T-helper 9 cell (primary cell): Measurements from ENCODE around the gene DNMT3B.

ENCODE experiments used
- DNase-seq: peaks from one replicate; pipeline ENCODE4 v3.0.0-alpha.2; 2020

The DNMT3B gene

GRCh38 chr20:32828029-32828680 is 66.0 kb downstream of the DNMT3B start:
- no peak for DNase-seq

- DNase-seq: no peak
Observed at GRCh38 chr20:32829311-32830005, 67.3 kb downstream of the DNMT3B start.

- no peak for DNase-seq
Observed at GRCh38 chr20:32830437-32830836, 68.3 kb downstream of the DNMT3B start.

GRCh38 chr20:32831982-32832381 is 69.8 kb downstream of the DNMT3B start:
- DNase-seq: no peak

- peak; percentile 11 for DNase-seq
Observed at GRCh38 chr20:32832664-32833063, 70.5 kb downstream of the DNMT3B start.

- no peak for DNase-seq
Observed at GRCh38 chr20:32834972-32835371, 72.8 kb downstream of the DNMT3B start.

- DNase-seq: no peak
Observed at GRCh38 chr20:32837157-32837556, 75.0 kb downstream of the DNMT3B start.

- no peak for DNase-seq
Observed at GRCh38 chr20:32839227-32839981, 77.2 kb downstream of the DNMT3B start.

GRCh38 chr20:32839982-32840285 is 77.7 kb downstream of the DNMT3B start:
- no peak for DNase-seq

- no peak for DNase-seq
Observed at GRCh38 chr20:32841174-32841573, 79.0 kb downstream of the DNMT3B start.

GRCh38 chr20:32841632-32842031 is 79.4 kb downstream of the DNMT3B start:
- DNase-seq: no peak

GRCh38 chr20:32842688-32843524 is 80.7 kb downstream of the DNMT3B start:
- DNase-seq: no peak

GRCh38 chr20:32845786-32846185 is 83.6 kb downstream of the DNMT3B start:
- no peak for DNase-seq

GRCh38 chr20:32846852-32847251 is 84.7 kb downstream of the DNMT3B start:
- DNase-seq: no peak

- no peak for DNase-seq
Observed at GRCh38 chr20:32847964-32848363, 85.8 kb downstream of the DNMT3B start.

- DNase-seq: no peak
Observed at GRCh38 chr20:32848846-32849245, 86.7 kb downstream of the DNMT3B start.

- DNase-seq: no peak
Observed at GRCh38 chr20:32849577-32849976, 87.4 kb downstream of the DNMT3B start.

- no peak for DNase-seq
Observed at GRCh38 chr20:32855387-32855786, 93.2 kb downstream of the DNMT3B start.

- DNase-seq: no peak
Observed at GRCh38 chr20:32858189-32858588, 96.0 kb downstream of the DNMT3B start.
